Stimulated activated CD8-positive, alpha-beta memory T cell treated with anti-CD3 and anti-CD28 coated beads, Interleukin-15, amount 100 ng/mL, for 48 hours (primary cell): ENCODE measurements around the gene CLECL1.
"Not testable (repeated sequence)": the region's sequence is repeated elsewhere in the genome, so short reads cannot be mapped to it uniquely, and the experiment has no call there.

Experiments
- DNase-seq, 2 donors: peaks; one replicate each; pipeline ENCODE4 v3.0.0-alpha.2; 2020; ENCODE audit warnings: low read depth in 2 of 2

CLECL1 gene

DNA sequence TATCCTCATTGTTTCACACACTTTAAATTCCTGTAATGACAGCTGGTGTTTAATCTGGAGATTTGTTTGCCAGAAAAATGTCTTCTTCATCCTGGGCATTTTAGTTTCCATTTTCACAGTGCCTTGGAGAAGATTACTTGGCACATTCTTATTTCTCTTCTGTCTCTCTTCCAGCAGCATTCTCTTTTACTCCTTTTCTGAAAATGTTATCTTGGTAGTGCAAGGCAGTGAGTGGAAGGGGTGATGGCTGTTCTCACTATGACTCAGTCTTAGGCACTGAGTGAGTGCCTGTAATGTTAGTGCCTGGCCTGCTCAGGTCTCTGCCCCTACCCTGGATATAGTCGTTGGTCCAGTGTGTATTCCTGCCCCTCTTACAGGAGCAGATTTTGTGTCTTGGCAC, 13.1 kb downstream of the CLECL1 start:
- DNase-seq: no peak

DNA sequence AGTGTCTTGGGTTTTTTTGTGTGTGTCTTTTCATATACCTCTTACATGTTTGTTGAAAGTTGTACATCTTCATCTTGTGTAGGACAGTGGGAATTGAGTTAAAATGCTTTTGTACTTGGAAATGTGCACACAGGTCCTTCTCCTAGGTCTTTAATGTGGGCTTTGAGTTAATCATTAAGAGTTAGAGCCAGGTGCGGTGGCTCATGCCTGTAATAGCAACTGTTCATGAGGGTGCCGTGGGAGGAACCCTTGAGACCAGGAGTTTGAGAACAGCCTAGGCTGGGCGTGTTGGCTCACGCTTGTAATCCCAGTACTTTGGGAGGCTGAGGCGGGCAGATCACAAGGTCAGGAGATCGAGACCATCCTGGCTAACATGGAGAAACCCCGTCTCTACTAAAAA, 13.9 kb downstream of the CLECL1 start:
- no peak for DNase-seq

- DNase-seq: no peak
These were observed 15.6 kb downstream of the CLECL1 start for GRCh38 chr12:9717070-9717925.

GRCh38 chr12:9713032-9713558, 19.8 kb downstream of the CLECL1 start:
- DNase-seq: not testable (repeated sequence)

DNA sequence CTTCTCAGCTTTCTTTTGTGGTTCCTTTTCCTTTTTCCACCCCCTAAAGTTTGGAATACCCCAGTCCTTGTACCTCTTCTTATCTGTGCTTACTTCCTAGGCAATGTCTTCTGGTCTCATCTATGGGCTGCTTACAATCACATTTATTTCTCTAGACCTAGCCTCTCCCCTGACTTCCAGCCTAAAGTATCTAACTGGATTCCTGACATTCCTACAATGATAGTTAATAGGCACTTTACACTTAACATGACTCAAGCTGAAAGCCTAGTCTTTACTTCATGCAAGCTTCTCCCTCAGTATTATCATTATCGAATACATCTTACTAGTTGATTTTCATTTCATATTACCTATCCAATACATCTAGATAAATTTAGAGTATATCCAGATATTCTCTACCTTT, 21.2 kb downstream of the CLECL1 start:
- no peak for DNase-seq

DNA sequence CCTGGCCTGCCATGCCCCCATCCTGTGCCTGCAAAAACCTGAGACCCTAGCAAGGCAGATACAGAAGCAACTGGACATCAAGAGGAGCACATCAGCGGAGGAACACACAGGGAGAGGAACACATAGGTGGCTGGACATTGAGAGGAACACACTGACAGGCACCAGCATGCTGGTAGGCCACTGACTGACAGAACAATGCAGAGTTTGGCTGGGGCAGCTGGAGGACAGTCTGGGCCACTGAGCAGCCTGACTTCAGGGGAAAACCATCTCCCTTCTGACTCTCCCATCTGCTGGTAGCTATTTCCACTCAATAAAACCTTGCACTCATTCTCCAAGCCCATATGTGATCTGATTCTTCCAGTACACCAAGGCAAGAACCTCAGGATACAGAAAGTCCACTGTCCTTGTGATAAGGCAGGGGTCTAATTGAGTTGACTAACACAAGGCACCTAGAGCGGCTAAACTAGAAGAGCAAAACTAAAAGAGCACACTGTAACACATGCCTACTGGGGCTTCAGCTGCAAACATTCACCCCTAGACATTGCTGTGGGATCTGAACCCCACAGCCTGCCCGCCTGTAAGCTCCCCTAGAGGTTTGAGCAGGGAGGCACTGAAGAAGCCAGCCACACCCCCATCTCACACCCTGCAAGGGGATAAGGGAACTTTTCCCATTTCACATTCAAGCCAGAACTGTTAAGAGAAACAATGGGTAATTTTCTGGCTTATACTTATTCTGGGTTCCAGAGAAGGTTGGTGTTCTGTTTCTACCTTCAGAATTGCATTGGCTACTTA, 22.1 kb downstream of the CLECL1 start:
- DNase-seq: no peak

DNA sequence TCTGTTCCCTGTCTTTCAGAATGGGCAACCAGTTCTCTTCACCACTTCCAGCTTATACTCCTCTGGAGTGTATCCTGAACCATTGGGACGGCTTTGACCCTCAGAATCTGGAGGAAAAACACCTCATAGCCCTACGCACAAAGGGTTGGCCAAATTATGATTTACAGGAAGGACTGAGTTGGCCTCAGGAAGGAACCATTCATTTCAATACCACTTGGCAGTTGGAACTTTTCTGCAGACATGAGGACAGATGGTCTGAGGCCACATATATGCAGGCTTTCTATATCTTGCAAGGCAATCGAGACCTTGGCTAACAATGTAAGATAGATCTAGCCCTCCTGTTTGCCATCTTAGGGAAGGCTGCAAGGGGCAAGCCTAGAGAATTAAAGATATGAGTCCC, 24.0 kb downstream of the CLECL1 start:
- no peak for DNase-seq

- peak in 1 of 2 donors; percentile 34 for DNase-seq
These were observed 24.8 kb downstream of the CLECL1 start for GRCh38 chr12:9707864-9708808.

GRCh38 chr12:9707356-9707755, 25.5 kb downstream of the CLECL1 start:
- DNase-seq: no peak

GRCh38 chr12:9706086-9706685, 26.7 kb downstream of the CLECL1 start:
- no peak for DNase-seq

- DNase-seq: not testable (repeated sequence)
These were observed 28.3 kb downstream of the CLECL1 start for GRCh38 chr12:9704561-9704960.

DNA sequence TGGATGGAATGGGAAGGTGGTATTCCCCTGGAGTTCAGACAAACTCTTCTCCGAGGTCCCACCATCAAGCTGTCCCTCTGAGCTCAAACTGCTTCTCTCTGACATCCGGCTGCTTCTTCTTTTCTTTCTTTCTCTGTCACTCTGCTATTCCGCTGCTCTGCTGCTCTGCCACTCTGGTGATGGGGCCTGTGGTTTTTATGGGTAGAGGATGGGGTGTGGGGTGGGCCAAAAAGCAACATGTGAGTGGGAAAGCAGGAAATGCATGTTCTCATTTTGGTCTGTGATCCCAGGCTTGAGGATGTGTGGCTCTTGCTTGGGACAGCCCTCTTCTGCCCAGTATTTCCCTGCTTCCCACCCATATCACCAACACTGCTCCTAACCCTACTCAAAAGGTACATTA, 30.6 kb downstream of the CLECL1 start:
- peak; percentile 28 to 49 for DNase-seq

GRCh38 chr12:9701380-9702154, 31.3 kb downstream of the CLECL1 start:
- peak in 1 of 2 donors; percentile 9 for DNase-seq

GRCh38 chr12:9700606-9700956, 32.3 kb downstream of the CLECL1 start:
- DNase-seq: no peak

DNA sequence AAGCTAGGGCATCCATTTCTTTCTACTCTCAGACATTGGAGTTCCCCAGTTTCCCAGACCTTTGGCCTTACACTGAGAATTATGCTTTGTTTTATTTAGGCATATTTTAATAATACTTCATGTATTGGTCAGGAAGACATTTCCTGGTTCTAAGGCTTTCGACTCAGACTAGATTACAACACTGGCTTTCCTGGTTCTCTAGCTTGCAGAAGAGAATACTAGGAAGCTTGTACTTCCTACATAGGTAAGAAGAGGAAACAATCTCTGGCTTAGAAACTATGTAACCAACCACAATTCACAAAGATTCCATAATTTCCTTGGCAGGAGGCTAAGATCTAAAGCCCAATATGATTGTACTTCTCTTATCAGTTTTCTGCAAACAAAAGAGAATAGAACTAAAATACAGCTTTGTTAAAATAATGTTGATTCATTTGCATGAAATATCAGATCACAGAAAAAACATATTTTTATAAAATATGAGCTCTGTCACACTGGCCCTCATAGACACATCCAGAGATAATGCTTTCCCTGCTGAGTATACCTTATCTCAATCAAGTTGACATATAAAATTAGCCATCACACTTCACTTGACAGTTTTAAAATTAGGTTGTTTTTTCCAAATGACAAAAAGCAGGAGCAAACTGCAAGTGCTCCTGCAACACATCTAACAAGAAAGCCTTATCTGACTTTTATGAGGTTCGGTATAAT, 32.8 kb downstream of the CLECL1 start:
- no peak for DNase-seq

GRCh38 chr12:9699269-9699897, 33.5 kb downstream of the CLECL1 start:
- no peak for DNase-seq

DNA sequence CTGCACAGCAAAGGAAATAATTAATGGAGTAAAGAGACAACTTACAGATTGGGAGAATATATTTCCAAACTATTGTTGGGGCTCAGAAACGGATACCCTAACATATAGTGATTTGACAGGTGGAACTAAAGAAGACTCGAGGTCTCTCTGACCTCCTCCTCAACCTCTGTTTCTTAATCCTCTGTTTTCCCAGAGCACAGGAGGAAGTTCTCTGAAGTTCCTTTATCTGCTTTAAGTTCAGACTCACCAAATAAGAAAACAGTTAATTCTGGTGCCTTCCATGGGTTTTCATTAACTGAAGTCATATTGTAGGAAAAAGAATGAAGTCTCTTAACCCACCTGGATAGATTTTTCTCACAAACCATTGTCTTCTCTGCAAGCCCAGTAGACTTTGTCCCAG, 34.2 kb downstream of the CLECL1 start:
- DNase-seq: no peak

- no peak for DNase-seq
These were observed 35.3 kb downstream of the CLECL1 start for GRCh38 chr12:9697619-9698018.

DNA sequence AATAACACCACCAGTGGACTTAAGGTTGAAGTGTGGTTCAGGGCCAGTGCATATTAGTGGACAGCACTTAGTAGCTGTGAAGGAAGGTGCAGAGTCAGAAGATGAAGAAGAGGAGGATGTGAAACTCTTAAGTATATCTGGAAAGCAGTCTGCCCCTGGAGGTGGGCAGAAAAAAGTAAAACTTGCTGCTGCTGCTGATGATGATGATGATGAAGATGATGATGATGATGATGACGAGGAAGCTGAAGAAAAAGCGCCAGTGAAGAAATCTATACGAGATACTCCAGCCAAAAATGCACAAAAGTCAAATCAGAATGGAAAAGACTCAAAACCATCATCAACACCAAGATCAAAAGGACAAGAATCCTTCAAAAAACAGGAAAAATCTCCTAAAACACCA, 37.2 kb downstream of the CLECL1 start:
- DNase-seq: not testable (repeated sequence)
